WTC11 (cell line): ENCODE measurements around the gene DNAH9. TPM values are rescaled to one million over a fixed set of nuclear protein-coding genes. Genes with fewer than 3 reads are reported as not detected.

ENCODE experiments used
- ATAC-seq: fragments of 200-7000 bp; cut with Tn5 transposase; 2 replicates; pipeline ENCODE4 v1.10.0; 2021; ENCODE audit warnings: mild to moderate bottlenecking, moderate library complexity
- CTCF ChIA-PET: fragments of 300-600 bp; sonication (Branson Sonifier 250); formaldehyde crosslinking; loops from one replicate; lab custom pipeline; 2021; ENCODE audit warnings: antibody characterized with exemption; lab: Charles Lee
- POLR2A ChIA-PET: fragments of 350-600 bp; sonication (Branson Sonifier 250); formaldehyde crosslinking; loops from one replicate; lab custom pipeline; 2021; ENCODE audit warnings: antibody characterized with exemption; lab: Charles Lee
- DNase-seq: peaks from one replicate; pipeline ENCODE4 v3.0.0; 2021; ENCODE audit warnings: low spot score
- H3K27ac Mint-ChIP-seq: 2 replicates; pipeline ENCODE4 v1.8.0; 2021; ENCODE audit warnings: mixed read lengths
- H3K27me3 Mint-ChIP-seq: 2 replicates; pipeline ENCODE4 v1.8.0; 2021; ENCODE audit warnings: low read depth, mild to moderate bottlenecking, moderate library complexity, mixed read lengths
- H3K36me3 Mint-ChIP-seq: 2 replicates; pipeline ENCODE4 v1.8.0; 2021; ENCODE audit warnings: mixed read lengths
- H3K4me1 Mint-ChIP-seq: 2 replicates; pipeline ENCODE4 v1.8.0; 2022; ENCODE audit warnings: mixed read lengths
- H3K4me3 Mint-ChIP-seq: 2 replicates; pipeline ENCODE4 v1.8.0; 2021; ENCODE audit warnings: mild to moderate bottlenecking, moderate library complexity, mixed read lengths
- H3K9me3 Mint-ChIP-seq: 2 replicates; pipeline ENCODE4 v1.8.0; 2021; ENCODE audit warnings: mixed read lengths
- ATF2 ChIP-seq: sonication (generic); formaldehyde crosslinking; IDR thresholded peaks from 2 replicates; pipeline ENCODE4 v1.8.1; 2022; ENCODE audit warnings: low read depth, missing genetic modification reagents, borderline replicate concordance
- E2F4 ChIP-seq: sonication (generic); formaldehyde crosslinking; IDR thresholded peaks from 2 replicates; pipeline ENCODE4 v1.8.1; 2022; ENCODE audit warnings: low read depth, mild to moderate bottlenecking, moderate library complexity, missing genetic modification reagents, borderline replicate concordance
- ELF4 ChIP-seq: sonication (generic); formaldehyde crosslinking; IDR thresholded peaks from 2 replicates; pipeline ENCODE4 v1.8.1; 2022; ENCODE audit warnings: low read depth, mild to moderate bottlenecking, moderate library complexity, missing genetic modification reagents
- FOXJ3 ChIP-seq: sonication (generic); formaldehyde crosslinking; IDR thresholded peaks from 2 replicates; pipeline ENCODE4 v1.9.0; 2021; ENCODE audit warnings: missing genetic modification reagents, mild to moderate bottlenecking, borderline replicate concordance
- GTF2I ChIP-seq: fragments of 250-450 bp; sonication (Bioruptor Pico); conservative IDR thresholded peaks from 2 replicates; pipeline ENCODE4 v1.4.0; 2021; ENCODE audit warnings: mild to moderate bottlenecking
- HMGA2 ChIP-seq: fragments of 250-450 bp; sonication (Bioruptor Pico); IDR thresholded peaks from 2 replicates; pipeline ENCODE4 v1.4.0; 2021; ENCODE audit warnings: mild to moderate bottlenecking, moderate library complexity
- HMGXB4 ChIP-seq: sonication (generic); formaldehyde crosslinking; IDR thresholded peaks from 2 replicates; pipeline ENCODE4 v1.8.1; 2023; ENCODE audit warnings: mild to moderate bottlenecking, moderate library complexity, missing genetic modification reagents
- JAZF1 ChIP-seq: fragments of 250-450 bp; sonication (Bioruptor Pico); IDR thresholded peaks from 2 replicates; pipeline ENCODE4 v1.9.0; 2021; ENCODE audit warnings: moderate library complexity, mild to moderate bottlenecking, inconsistent platforms
- MLX ChIP-seq: sonication (generic); formaldehyde crosslinking; IDR thresholded peaks from 2 replicates; pipeline ENCODE4 v1.8.1; 2023; ENCODE audit warnings: mild to moderate bottlenecking, missing genetic modification reagents, moderate library complexity
- NFE2L1 ChIP-seq: sonication (generic); formaldehyde crosslinking; IDR thresholded peaks from 2 replicates; pipeline ENCODE4 v1.8.1; 2023; ENCODE audit warnings: missing genetic modification reagents
- NR2C2 ChIP-seq: sonication (generic); formaldehyde crosslinking; IDR thresholded peaks from 2 replicates; pipeline ENCODE4 v1.8.0; 2022; ENCODE audit warnings: mild to moderate bottlenecking, missing genetic modification reagents
- PRDM15 ChIP-seq: sonication (generic); formaldehyde crosslinking; IDR thresholded peaks from 2 replicates; pipeline ENCODE4 v1.8.0; 2022; ENCODE audit warnings: missing genetic modification reagents
- PREB ChIP-seq: sonication (generic); formaldehyde crosslinking; IDR thresholded peaks from 2 replicates; pipeline ENCODE4 v1.8.1; 2022; ENCODE audit warnings: mild to moderate bottlenecking, missing genetic modification reagents, moderate library complexity, borderline replicate concordance
- PRRX2 ChIP-seq: fragments of 250-450 bp; sonication (Bioruptor Pico); IDR thresholded peaks from 2 replicates; pipeline ENCODE4 v1.8.0; 2021; ENCODE audit warnings: mild to moderate bottlenecking
- RELA ChIP-seq: sonication (generic); formaldehyde crosslinking; IDR thresholded peaks from 2 replicates; pipeline ENCODE4 v1.8.1; 2022; ENCODE audit warnings: missing genetic modification reagents, mild to moderate bottlenecking, borderline replicate concordance
- TCF7 ChIP-seq: sonication (generic); formaldehyde crosslinking; IDR thresholded peaks from 2 replicates; pipeline ENCODE4 v1.8.0; 2022; ENCODE audit warnings: mild to moderate bottlenecking, low read depth, missing genetic modification reagents, moderate library complexity
- TEAD1 ChIP-seq: sonication (generic); formaldehyde crosslinking; IDR thresholded peaks from 2 replicates; pipeline ENCODE4 v1.8.0; 2022; ENCODE audit warnings: mild to moderate bottlenecking, missing genetic modification reagents
- ZNF512 ChIP-seq: sonication (generic); formaldehyde crosslinking; IDR thresholded peaks from 2 replicates; pipeline ENCODE4 v1.8.1; 2022; ENCODE audit warnings: missing genetic modification reagents, borderline replicate concordance
- ZNF671 ChIP-seq: fragments of 250-450 bp; sonication (Bioruptor Pico); IDR thresholded peaks from 2 replicates; pipeline ENCODE4 v1.8.0; 2021; ENCODE audit warnings: mild to moderate bottlenecking
- total RNA-seq: library from RNA; stranded (reverse); gene quantifications from 3 replicates; pipeline ENCODE4 v1.2.3, GENCODE V29; 2021

Gene DNAH9
- total RNA-seq, 1 experiment from 2014 or later = 0.31 TPM

- TF ChIP-seq PREB (CRISPR knock-in tag) = no peak
- no peak for TF ChIP-seq GTF2I (CRISPR knock-in tag)
- TF ChIP-seq HMGXB4 (CRISPR knock-in tag) = no peak
- TF ChIP-seq ELF4 (CRISPR knock-in tag) = no peak
- TF ChIP-seq TEAD1 (CRISPR knock-in tag) = no peak
- no peak for TF ChIP-seq NR2C2
- TF ChIP-seq ATF2 (CRISPR knock-in tag) = no peak
Measured at GRCh38 chr17:11803231-11803969, 205.1 kb downstream of the DNAH9 start (continued).

GRCh38 chr17:11805138-11805537, 206.9 kb downstream of the DNAH9 start:
- Mint-ChIP-seq H3K27me3 (peaks cover 6% of the 10 kb centered on the region; the same call in 1 of the 2 replicates), H3K27ac (no peak overlapping the region), H3K4me1 (peaks cover 6% of the 10 kb centered on the region), H3K4me3 (no peak overlapping the region), H3K36me3 (peaks cover 16% of the 10 kb centered on the region), H3K9me3 (peaks cover 39% of the 10 kb centered on the region)
- ATAC-seq = no peak
- CTCF ChIA-PET = no interaction called here
- no peak for TF ChIP-seq E2F4 (CRISPR knock-in tag)
- TF ChIP-seq ZNF512 (CRISPR knock-in tag) = no peak
- TF ChIP-seq HMGA2 (CRISPR knock-in tag) = no peak
- no peak for TF ChIP-seq MLX (CRISPR knock-in tag)
- no peak for TF ChIP-seq ZNF671 (CRISPR knock-in tag)
- DNase-seq = no peak
- POLR2A ChIA-PET = no interaction called here

- H3K36me3 Mint-ChIP-seq = peaks cover 20% of the 10 kb centered on the region
- CTCF ChIA-PET = no interaction called here
Measured at GRCh38 chr17:11805952-11806351, 207.7 kb downstream of the DNAH9 start.

More at GRCh38 chr17:11805952-11806351, 207.7 kb downstream of the DNAH9 start:
- DNase-seq (no peak), ATAC-seq (no peak)
- H3K27ac Mint-ChIP-seq = no peak overlapping the region
- TF ChIP-seq NFE2L1 (CRISPR knock-in tag) (no peak), TCF7 (CRISPR knock-in tag) (no peak), HMGXB4 (CRISPR knock-in tag) (no peak), JAZF1 (no peak), PRRX2 (CRISPR knock-in tag) (no peak), RELA (CRISPR knock-in tag) (no peak), FOXJ3 (CRISPR knock-in tag) (no peak), PRDM15 (no peak)
- peaks cover 44% of the 10 kb centered on the region for H3K9me3 Mint-ChIP-seq
- POLR2A ChIA-PET = no interaction called here
- peaks cover 6% of the 10 kb centered on the region; the same call in 1 of the 2 replicates for H3K27me3 Mint-ChIP-seq
- no peak overlapping the region for H3K4me3 Mint-ChIP-seq
- H3K4me1 Mint-ChIP-seq = peaks cover 6% of the 10 kb centered on the region
